SU-DHL-6 (cell line): Measurements from ENCODE around the gene P2RX3.

Source experiments
- EZH2phosphoT487 ChIP-seq: fragments of 200-600 bp; sonication (generic), shearing (Covaris generic); conservative IDR thresholded peaks from 2 replicates; pipeline ENCODE4 v1.6.1; 2018; ENCODE audit warnings: mild to moderate bottlenecking, antibody characterized with exemption, low read length, moderate library complexity, mixed read lengths
- TF ChIP-seq, protein P1 (sequence below): fragments of 200-600 bp; sonication (generic); IDR thresholded peaks from one replicate; pipeline ENCODE4 v1.5.1; 2017; ENCODE audit warnings: antibody characterized with exemption, mild to moderate bottlenecking, low read length, moderate library complexity; ENCODE audit not compliant: insufficient read depth, poor library complexity, severe bottlenecking

DNA sequence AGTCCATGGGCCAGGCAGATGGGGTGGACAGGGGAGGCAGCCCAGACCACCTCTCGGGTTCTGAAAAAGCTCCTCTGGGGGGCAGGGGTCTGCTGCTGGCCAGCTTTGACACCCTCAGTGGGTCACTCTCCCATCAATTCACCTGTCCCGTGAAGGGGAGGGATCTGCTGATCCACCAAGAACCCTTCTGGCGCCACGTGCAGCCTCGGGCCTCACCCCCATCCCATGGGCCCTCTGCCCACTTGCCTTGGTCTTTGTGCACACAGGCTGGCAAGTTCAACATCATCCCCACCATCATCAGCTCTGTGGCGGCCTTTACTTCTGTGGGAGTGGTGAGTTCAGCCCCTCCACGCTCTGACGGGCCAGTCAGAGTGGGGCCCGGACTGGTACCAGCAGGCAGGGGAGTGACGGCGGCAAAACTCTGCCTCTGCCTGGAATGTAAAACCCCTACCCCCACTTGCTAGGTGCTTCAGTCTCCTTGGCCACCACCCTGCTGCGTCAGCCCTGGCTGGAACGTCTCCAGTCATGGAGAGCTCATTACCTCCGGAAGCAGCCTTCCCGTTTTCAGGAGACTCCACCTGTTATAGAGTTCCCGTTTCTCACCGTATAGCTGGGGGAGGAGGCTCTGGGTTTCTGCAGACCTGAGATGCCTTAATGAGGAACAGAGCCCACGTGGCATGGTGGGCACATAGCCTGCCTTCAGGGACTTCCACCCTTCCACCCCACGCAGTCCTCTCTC, 30.1 kb downstream of the P2RX3 start:
- TF ChIP-seq, protein P1, sequence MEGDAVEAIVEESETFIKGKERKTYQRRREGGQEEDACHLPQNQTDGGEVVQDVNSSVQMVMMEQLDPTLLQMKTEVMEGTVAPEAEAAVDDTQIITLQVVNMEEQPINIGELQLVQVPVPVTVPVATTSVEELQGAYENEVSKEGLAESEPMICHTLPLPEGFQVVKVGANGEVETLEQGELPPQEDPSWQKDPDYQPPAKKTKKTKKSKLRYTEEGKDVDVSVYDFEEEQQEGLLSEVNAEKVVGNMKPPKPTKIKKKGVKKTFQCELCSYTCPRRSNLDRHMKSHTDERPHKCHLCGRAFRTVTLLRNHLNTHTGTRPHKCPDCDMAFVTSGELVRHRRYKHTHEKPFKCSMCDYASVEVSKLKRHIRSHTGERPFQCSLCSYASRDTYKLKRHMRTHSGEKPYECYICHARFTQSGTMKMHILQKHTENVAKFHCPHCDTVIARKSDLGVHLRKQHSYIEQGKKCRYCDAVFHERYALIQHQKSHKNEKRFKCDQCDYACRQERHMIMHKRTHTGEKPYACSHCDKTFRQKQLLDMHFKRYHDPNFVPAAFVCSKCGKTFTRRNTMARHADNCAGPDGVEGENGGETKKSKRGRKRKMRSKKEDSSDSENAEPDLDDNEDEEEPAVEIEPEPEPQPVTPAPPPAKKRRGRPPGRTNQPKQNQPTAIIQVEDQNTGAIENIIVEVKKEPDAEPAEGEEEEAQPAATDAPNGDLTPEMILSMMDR, result no peak
- no peak for TF ChIP-seq EZH2phosphoT487
